ENCODE measurements around the gene ST6GALNAC5.
"Not testable (repeated sequence)": the region's sequence is repeated elsewhere in the genome, so short reads cannot be mapped to it uniquely, and the experiment has no call there.

ST6GALNAC5 gene

DNA sequence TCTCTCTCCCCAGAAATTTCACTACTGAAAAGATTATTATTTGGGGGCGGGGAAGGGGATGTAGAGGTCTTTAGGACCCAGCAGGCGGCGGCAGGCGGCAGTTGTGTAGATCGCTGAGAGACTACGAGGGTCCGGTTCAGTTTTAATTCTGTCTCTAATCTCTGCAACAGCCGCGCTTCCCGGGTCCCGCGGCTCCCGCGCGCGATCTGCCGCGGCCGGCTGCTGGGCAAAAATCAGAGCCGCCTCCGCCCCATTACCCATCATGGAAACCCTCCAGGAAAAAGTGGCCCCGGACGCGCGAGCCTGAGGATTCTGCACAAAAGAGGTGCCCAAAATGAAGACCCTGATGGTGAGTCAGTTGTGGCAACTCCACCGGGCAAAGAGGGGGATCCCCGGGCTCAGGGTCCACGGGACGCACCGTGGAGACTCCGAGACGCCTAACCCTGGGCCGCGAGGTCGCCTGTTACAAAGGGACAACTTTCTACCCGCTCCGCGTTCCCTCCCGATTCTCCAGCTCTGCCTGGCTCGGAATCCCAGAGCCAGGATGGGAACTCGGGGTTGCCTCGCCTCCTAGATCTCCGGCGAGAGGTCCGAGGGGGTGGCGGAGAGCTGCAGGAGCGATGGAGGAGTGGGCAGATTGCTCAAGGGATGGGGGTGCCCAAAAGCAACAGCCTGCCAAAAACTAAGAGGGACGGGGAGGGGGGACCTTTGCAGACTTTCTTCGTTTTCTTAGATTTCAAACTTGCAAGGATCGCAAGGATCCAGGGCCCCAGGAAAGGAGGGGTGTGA lies at the start of gene ST6GALNAC5:
Gene ST6GALNAC5, plus strand, starts transcription at position 139 of the 789 bp plus-strand sequence.
- DNase-seq (ENCODE audit: low read depth in 2 of 2): no peak

GRCh38 chr1:76820028-76820427 lies 47.3 kb upstream of the ST6GALNAC5 start:
- DNase-seq (ENCODE audit: low read depth in 2 of 2): no peak

DNA sequence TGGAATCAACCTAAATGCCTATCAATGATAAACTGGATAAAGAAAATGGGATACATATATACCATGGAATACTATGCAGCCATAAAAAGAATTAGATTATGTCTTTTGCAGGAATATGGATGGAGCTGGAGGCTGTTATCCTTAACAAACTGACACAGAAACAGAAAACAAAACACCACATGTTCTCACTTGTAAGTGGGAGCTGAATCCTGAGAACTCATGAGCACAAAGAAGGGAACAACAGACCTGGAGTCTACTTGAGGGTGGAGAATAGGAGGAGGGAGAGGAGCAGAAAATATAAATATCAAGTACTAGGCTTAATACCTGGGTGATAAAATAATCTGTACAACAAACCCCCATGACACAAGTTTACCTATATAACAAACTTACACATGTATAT lies 44.3 kb upstream of the ST6GALNAC5 start:
- not testable (repeated sequence) for DNase-seq (ENCODE audit: low read depth in 2 of 2)

GRCh38 chr1:76824106-76824505 lies 43.2 kb upstream of the ST6GALNAC5 start:
- no peak for DNase-seq (ENCODE audit: low read depth in 2 of 2)

GRCh38 chr1:76826072-76826845 lies 41.0 kb upstream of the ST6GALNAC5 start:
- no peak for DNase-seq (ENCODE audit: low read depth in 2 of 2)

DNA sequence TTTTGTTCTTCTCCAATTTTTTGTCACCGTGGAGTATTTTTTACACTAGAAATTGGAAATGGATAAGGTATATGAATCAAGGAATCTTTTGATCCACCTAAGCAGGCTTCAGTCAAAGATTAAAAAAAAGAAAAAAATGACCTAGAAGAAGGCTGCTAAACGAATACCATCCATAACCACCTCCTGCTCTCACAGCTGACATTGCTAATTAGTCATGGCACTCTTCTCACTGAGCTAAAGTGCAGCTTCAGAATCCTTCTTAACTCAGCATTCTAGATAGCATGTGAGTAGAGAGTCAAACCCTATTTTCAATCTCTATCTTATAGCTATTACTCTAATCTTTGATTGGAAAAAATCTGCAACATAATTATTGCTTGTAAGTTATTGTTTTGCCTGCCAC lies 40.2 kb upstream of the ST6GALNAC5 start:
- no peak for DNase-seq (ENCODE audit: low read depth in 2 of 2)

DNA sequence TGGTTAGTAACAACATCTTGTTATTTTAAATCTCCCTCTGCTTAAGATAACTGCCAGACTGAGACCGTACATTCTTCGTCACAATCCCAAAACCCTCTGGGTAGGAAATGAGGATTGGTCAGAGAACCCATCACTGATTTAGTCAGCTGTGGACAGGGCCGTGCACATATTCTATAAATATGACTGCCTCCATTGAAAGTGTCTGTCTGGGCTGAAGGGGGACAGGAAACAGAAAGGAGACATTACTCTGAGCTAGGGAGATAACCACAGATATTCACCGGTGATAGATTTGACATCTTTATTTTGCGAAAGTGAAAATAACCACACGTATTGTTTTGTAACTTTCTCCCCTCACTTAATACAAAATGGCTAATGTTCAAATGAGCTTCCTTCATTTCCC lies 36.9 kb upstream of the ST6GALNAC5 start:
- no peak for DNase-seq (ENCODE audit: low read depth in 2 of 2)

DNA sequence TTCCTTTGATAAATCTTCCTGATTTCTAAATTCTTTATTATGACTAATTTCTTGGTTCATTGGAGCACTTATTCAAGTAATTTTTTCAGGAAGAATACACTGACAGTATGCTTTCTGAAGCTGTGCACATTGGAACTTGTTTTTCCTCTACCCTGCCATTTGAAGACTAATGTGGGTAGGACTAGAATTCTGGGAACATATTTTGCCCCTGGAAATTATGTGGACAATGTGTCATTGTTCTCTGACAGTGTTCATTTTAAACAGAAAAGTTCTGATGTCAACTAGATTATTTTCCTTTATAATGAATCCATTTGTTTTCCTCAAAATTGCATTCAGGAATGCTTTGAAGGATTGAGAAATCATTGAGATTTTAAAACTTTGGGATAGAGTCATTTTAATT lies 34.8 kb upstream of the ST6GALNAC5 start:
- DNase-seq (ENCODE audit: low read depth in 2 of 2): no peak

- DNase-seq (ENCODE audit: low read depth in 2 of 2): no peak
These were observed 34.1 kb upstream of the ST6GALNAC5 start for GRCh38 chr1:76833151-76833550.

DNA sequence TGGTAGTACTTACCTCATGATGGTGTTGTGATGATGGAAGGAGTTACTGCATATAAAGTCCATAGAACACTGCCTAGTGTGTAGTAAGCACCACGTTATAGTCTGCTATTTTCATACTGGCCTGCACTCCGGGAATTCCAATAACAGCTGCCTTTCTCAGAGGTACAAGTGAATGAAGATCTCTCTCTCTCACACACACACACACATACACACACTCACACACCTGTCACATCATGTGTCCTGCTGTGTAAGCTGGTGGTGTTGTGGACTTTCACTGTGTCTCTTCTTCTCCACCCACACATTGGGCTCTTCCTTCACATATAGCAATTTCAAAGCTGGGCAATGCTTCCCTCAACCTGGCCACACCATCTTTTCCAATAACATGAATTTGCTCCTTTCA lies 33.4 kb upstream of the ST6GALNAC5 start:
- no peak for DNase-seq (ENCODE audit: low read depth in 2 of 2)

- no peak for DNase-seq (ENCODE audit: low read depth in 2 of 2)
These were observed 32.1 kb upstream of the ST6GALNAC5 start for GRCh38 chr1:76835203-76835602.

- no peak for DNase-seq (ENCODE audit: low read depth in 2 of 2)
These were observed 27.0 kb upstream of the ST6GALNAC5 start for GRCh38 chr1:76840278-76840677.

DNA sequence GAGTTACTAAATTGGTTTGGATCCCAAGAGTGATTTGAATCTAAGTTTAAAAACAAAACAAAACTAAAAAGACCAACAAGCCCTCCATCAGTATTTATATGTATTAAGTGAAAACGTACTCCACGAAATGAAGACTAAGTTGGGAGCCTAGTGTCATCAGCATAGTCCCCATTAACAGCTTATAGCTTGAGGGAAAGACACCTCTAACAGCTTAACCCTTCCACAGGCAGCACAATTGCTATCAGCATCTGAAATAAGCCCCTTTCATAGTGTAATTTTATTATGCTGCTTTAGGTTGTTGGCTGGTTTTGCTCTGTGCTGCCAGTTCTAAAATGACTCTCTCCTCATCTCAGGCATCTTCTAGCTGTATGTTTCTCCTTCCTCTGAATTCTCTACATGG lies 25.8 kb upstream of the ST6GALNAC5 start:
- no peak for DNase-seq (ENCODE audit: low read depth in 2 of 2)

GRCh38 chr1:76843821-76844464 lies 23.3 kb upstream of the ST6GALNAC5 start:
- DNase-seq (ENCODE audit: low read depth in 2 of 2): no peak

GRCh38 chr1:76854255-76854654 lies 13.0 kb upstream of the ST6GALNAC5 start:
- DNase-seq (ENCODE audit: low read depth in 2 of 2): no peak

GRCh38 chr1:76856104-76856503 lies 11.2 kb upstream of the ST6GALNAC5 start:
- no peak for DNase-seq (ENCODE audit: low read depth in 2 of 2)

- no peak for DNase-seq (ENCODE audit: low read depth in 2 of 2)
These were observed 10.1 kb upstream of the ST6GALNAC5 start for GRCh38 chr1:76857138-76857537.

DNA sequence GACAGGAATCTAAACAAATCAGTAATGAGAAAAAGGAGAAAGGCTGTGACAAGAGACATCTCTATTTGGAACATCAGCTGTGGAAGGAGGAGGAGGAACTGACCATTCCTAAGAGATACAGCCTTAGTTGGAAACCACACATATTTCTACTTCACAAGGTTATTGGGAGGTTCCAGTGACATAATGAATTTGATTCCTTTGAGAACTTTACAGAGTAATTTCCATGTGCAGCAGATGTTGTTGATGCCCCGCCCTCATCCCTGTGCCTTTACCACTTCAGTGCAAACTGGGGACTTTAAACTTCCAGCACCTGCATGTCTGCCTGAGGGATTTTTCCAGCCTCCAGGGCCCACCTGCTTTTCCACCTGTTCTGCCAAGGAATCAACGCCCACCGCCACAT lies 9.3 kb upstream of the ST6GALNAC5 start:
- DNase-seq (ENCODE audit: low read depth in 2 of 2): no peak

DNA sequence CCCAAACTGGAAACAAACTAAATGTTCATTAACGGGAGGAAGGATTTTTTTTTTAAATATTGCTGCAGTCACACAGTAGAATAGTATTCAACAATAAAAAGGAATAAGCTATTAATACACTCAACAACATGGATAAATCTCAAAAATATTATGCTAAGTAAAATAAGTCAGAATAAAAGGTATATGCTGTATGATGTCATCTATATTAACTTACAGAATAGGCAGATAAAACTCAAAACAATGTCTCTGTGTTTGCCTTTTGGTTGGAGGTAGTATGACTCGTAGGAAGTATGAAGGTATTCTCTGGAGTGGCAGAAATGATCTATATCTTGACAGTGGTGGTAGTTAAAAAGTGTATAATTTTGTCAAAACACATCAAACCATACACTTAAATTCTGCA lies 6.1 kb upstream of the ST6GALNAC5 start:
- DNase-seq (ENCODE audit: low read depth in 2 of 2): no peak

DNA sequence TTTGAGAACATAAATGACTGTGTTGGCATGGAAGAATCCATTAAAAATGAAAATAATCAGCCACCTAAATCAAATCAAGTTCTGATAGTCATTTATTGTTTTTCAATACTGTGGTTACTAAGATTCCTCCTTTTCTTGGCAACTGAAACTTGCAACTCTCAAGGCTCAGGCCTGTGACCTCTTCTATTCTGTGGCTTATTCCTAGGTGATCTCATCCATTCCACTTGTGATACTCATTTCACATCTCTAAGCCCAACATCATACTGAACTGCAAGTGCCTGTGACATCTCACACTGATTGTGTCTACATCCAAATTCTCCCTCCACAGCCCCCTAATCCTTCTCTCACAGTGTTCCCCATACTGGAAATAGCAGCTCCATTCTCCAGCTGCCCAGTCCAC lies 4.8 kb upstream of the ST6GALNAC5 start:
- DNase-seq (ENCODE audit: low read depth in 2 of 2): no peak

DNA sequence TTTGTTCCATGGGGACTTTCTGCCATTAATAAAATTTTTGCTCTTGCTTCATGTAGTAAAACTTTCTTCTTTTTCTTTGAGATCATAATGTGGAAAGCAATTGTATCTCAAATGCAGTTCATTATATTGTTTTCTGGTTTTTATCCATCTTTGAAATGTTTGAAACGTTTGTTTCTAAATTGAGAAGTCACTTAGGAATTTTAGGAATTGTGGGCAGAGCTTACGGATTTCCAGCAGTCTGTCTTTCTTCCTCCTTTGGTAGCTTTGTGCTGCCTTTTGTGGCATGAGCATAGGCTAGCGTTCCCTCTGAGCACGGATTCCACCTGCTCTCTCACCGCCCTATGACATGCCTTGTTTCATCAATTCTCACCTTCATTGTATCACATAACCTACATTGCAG lies 2.9 kb upstream of the ST6GALNAC5 start:
- DNase-seq (ENCODE audit: low read depth in 2 of 2): no peak

DNA sequence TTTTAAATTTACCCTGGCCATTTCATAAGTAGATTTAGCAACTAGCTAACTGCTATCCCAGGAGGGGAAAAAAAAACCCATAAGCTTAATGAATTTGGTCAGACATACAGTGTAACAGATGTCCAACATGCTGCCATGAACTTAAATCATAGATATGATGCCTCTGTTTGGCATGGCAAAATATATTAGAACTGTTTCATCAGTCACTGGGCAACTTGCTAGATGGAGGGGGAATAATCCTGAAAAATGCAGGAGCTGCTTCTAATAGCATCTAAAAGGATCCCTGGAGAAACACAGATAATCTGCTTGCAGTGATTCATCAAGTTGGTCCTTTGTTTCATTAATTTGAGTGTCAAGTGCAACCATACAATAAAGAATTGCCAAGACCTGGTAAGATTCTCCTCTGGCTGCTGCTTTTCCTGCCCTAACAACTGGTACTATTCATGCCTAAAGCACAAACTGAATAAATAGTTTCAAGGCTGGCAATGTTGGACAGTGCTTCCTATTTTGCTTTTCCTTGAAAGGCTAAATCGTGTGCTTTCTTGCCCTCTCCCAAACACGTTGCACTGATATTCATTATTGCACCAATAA lies 1.5 kb upstream of the ST6GALNAC5 start:
- no peak for DNase-seq (ENCODE audit: low read depth in 2 of 2)

All from stimulated activated CD8-positive, alpha-beta memory T cell treated with anti-CD3 and anti-CD28 coated beads, Interleukin-7, amount 100 ng/mL, for 4 hours (primary cell).